ENCODE results near the gene HOXA5.

HOXA5 gene

GRCh38 chr7:27171325-27171636, 27.8 kb upstream of the HOXA5 start:
- FAIRE-seq (no peak), DNase-seq (ENCODE audit: insufficient read length, low spot score) (no peak)
- TF ChIP-seq POLR2A (IDR thresholded peaks at IDR 0.05; ENCODE audit: low read depth, low read length) = no peak

- FAIRE-seq = no peak
- DNase-seq (ENCODE audit: insufficient read length, low spot score) = no peak
- TF ChIP-seq POLR2A (IDR thresholded peaks at IDR 0.05; ENCODE audit: low read depth, low read length) = no peak
Measured at GRCh38 chr7:27170426-27171324, 27.2 kb upstream of the HOXA5 start.

GRCh38 chr7:27169658-27170425, 26.4 kb upstream of the HOXA5 start:
- FAIRE-seq (no peak), DNase-seq (ENCODE audit: insufficient read length, low spot score) (no peak)
- no peak for TF ChIP-seq POLR2A (IDR thresholded peaks at IDR 0.05; ENCODE audit: low read depth, low read length)

- no peak for DNase-seq (ENCODE audit: insufficient read length, low spot score)
- no peak for TF ChIP-seq POLR2A (IDR thresholded peaks at IDR 0.05; ENCODE audit: low read depth, low read length)
- FAIRE-seq = no peak
Measured at GRCh38 chr7:27168265-27168947, 24.9 kb upstream of the HOXA5 start.

GRCh38 chr7:27167916-27168264, 24.4 kb upstream of the HOXA5 start:
- no peak for TF ChIP-seq POLR2A (IDR thresholded peaks at IDR 0.05; ENCODE audit: low read depth, low read length)
- DNase-seq (ENCODE audit: insufficient read length, low spot score) (no peak), FAIRE-seq (no peak)

- no peak for DNase-seq (ENCODE audit: insufficient read length, low spot score)
- no peak for FAIRE-seq
- no peak for TF ChIP-seq POLR2A (IDR thresholded peaks at IDR 0.05; ENCODE audit: low read depth, low read length)
Measured at GRCh38 chr7:27166531-27167505, 23.3 kb upstream of the HOXA5 start.

GRCh38 chr7:27165996-27166530, 22.6 kb upstream of the HOXA5 start:
- TF ChIP-seq POLR2A (IDR thresholded peaks at IDR 0.05; ENCODE audit: low read depth, low read length) = no peak
- no peak for FAIRE-seq

GRCh38 chr7:27165089-27165995, 21.9 kb upstream of the HOXA5 start, which contains the start of gene HOXA9:
HOXA9 (minus strand) TSS chr7:27165537; CDS start chr7:27165457, 80 bp downstream.
- TF ChIP-seq POLR2A (IDR thresholded peaks at IDR 0.05; ENCODE audit: low read depth, low read length) = peak; percentile 22; the same call in 1 of the 2 replicates
- FAIRE-seq (no peak), DNase-seq (ENCODE audit: insufficient read length, low spot score) (no peak)

More at GRCh38 chr7:27165996-27166530, 22.6 kb upstream of the HOXA5 start:
- DNase-seq (ENCODE audit: insufficient read length, low spot score) = no peak

GRCh38 chr7:27164367-27165088, 21.0 kb upstream of the HOXA5 start:
- no peak for FAIRE-seq
- TF ChIP-seq POLR2A (IDR thresholded peaks at IDR 0.05; ENCODE audit: low read depth, low read length) = no peak
- no peak for DNase-seq (ENCODE audit: insufficient read length, low spot score)

GRCh38 chr7:27164045-27164366, 20.5 kb upstream of the HOXA5 start:
- FAIRE-seq (no peak), DNase-seq (ENCODE audit: insufficient read length, low spot score) (no peak)
- no peak for TF ChIP-seq POLR2A (IDR thresholded peaks at IDR 0.05; ENCODE audit: low read depth, low read length)

- FAIRE-seq (no peak), DNase-seq (ENCODE audit: insufficient read length, low spot score) (no peak)
- no peak for TF ChIP-seq POLR2A (IDR thresholded peaks at IDR 0.05; ENCODE audit: low read depth, low read length)
Measured at GRCh38 chr7:27163288-27164044, 20.0 kb upstream of the HOXA5 start.

Data from H54 (cell line).